ENCODE results near the gene KCND3.

Gene KCND3

GRCh38 chr1:111818081-111818480 is 171.4 kb downstream of the KCND3 start:
- TF ChIP-seq CREB5 (CRISPR knock-in tag; IDR thresholded peaks at IDR 0.05; ENCODE audit: low read depth) (no peak), PATZ1 (CRISPR knock-in tag; IDR thresholded peaks at IDR 0.05; ENCODE audit: borderline replicate concordance) (no peak), OSR1 (CRISPR knock-in tag; IDR thresholded peaks at IDR 0.05) (no peak), PPARA (CRISPR knock-in tag; IDR thresholded peaks at IDR 0.05; ENCODE audit: borderline replicate concordance) (no peak), ZNF8 (CRISPR knock-in tag; IDR thresholded peaks at IDR 0.05) (no peak), BACH2 (CRISPR knock-in tag; IDR thresholded peaks at IDR 0.05; ENCODE audit: borderline replicate concordance) (no peak), ESRRG (CRISPR knock-in tag; IDR thresholded peaks at IDR 0.05) (no peak), ZFP30 (CRISPR knock-in tag; IDR thresholded peaks at IDR 0.05) (no peak), ZC3H10 (CRISPR knock-in tag; IDR thresholded peaks at IDR 0.05) (no peak), ZFP3 (CRISPR knock-in tag; IDR thresholded peaks at IDR 0.05) (no peak), CSRNP3 (CRISPR knock-in tag; IDR thresholded peaks at IDR 0.05) (no peak), TOX (CRISPR knock-in tag; IDR thresholded peaks at IDR 0.05; ENCODE audit: borderline replicate concordance) (no peak), RARB (CRISPR knock-in tag; IDR thresholded peaks at IDR 0.05) (no peak), GLIS3 (CRISPR knock-in tag; IDR thresholded peaks at IDR 0.05) (no peak), TSHZ2 (CRISPR knock-in tag; IDR thresholded peaks at IDR 0.05) (no peak), CSDC2 (CRISPR knock-in tag; IDR thresholded peaks at IDR 0.05) (no peak), POU6F1 (CRISPR knock-in tag; IDR thresholded peaks at IDR 0.05; ENCODE audit: borderline replicate concordance, low read depth) (no peak), ARNTL (CRISPR knock-in tag; IDR thresholded peaks at IDR 0.05; ENCODE audit: borderline replicate concordance, low read depth) (no peak), SNAI2 (CRISPR knock-in tag; IDR thresholded peaks at IDR 0.05) (no peak)
- ATAC-seq = no peak

GRCh38 chr1:111814642-111815041 is 174.8 kb downstream of the KCND3 start:
- ATAC-seq = no peak
- TF ChIP-seq SNAI2 (CRISPR knock-in tag; IDR thresholded peaks at IDR 0.05) = no peak
- no peak for TF ChIP-seq ZNF70 (CRISPR knock-in tag; IDR thresholded peaks at IDR 0.05)
- TF ChIP-seq CSRNP3 (CRISPR knock-in tag; IDR thresholded peaks at IDR 0.05) = no peak
- TF ChIP-seq ESRRG (CRISPR knock-in tag; IDR thresholded peaks at IDR 0.05) = no peak
- TF ChIP-seq BACH2 (CRISPR knock-in tag; IDR thresholded peaks at IDR 0.05; ENCODE audit: borderline replicate concordance) = no peak
- TF ChIP-seq GLIS3 (CRISPR knock-in tag; IDR thresholded peaks at IDR 0.05) = no peak

- ATAC-seq = no peak
- TF ChIP-seq PPARA (CRISPR knock-in tag; IDR thresholded peaks at IDR 0.05; ENCODE audit: borderline replicate concordance) (no peak), OSR1 (CRISPR knock-in tag; IDR thresholded peaks at IDR 0.05) (no peak), ESRRG (CRISPR knock-in tag; IDR thresholded peaks at IDR 0.05) (no peak), PATZ1 (CRISPR knock-in tag; IDR thresholded peaks at IDR 0.05; ENCODE audit: borderline replicate concordance) (no peak), TSHZ2 (CRISPR knock-in tag; IDR thresholded peaks at IDR 0.05) (no peak), TOX (CRISPR knock-in tag; IDR thresholded peaks at IDR 0.05; ENCODE audit: borderline replicate concordance) (no peak), SNAI2 (CRISPR knock-in tag; IDR thresholded peaks at IDR 0.05) (no peak), TCF4 (CRISPR knock-in tag; IDR thresholded peaks at IDR 0.05; ENCODE audit: borderline replicate concordance) (no peak), ZFP3 (CRISPR knock-in tag; IDR thresholded peaks at IDR 0.05) (no peak), ISL1 (CRISPR knock-in tag; IDR thresholded peaks at IDR 0.05) (no peak)
Measured at GRCh38 chr1:111814305-111814628, 175.2 kb downstream of the KCND3 start.

All from SK-N-SH treated with all-trans-retinoic acid at 6 μM for 48 hours (cell line).